ENCODE data around the gene BABAM2.

BABAM2 gene

DNA sequence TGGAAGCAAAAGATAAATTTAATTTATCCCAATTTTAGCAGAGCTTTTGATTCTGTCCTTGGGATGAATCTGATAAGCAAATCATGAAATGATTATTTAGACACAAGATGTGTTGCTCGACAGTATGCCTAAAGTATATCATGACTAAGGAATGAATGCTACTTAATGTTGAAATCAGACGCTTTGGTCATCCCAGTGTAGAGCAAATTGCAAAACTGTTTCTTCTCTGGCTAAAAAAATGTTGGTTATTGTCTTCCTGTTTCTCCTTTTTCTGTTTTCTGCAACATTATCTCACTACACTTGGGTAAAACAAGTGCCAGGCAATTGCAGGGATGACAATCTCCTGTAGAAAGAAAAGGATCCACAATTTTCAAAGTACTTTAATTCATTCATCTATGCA is 66.4 kb downstream of the BABAM2 start:
- no peak overlapping the region for H3K9ac ChIP-seq (ENCODE audit: low read depth, low read length)
- H4K20me1 ChIP-seq (ENCODE audit: insufficient read depth, low read length), result no peaks in the 10 kb centered on the region
- no peak overlapping the region for H3K4me3 ChIP-seq (ENCODE audit: low read depth in 1 of 2, low read length in 2 of 2)
- H2AFZ ChIP-seq (ENCODE audit: low read depth, low read length), result no peak overlapping the region
- no peaks in the 10 kb centered on the region for H3K36me3 ChIP-seq (ENCODE audit: insufficient read depth, low read length)
- H3K4me1 ChIP-seq (ENCODE audit: insufficient read depth, low read length), result peaks cover 93% of the 10 kb centered on the region
- DNase-seq (no peak), ATAC-seq (ENCODE audit: insufficient read depth, low read depth) (no peak)
- H3K27me3 ChIP-seq (ENCODE audit: insufficient read depth, low read length, poor library complexity), result no peaks in the 10 kb centered on the region
- H3K4me2 ChIP-seq (ENCODE audit: insufficient read depth, low read length), result no peak overlapping the region
- peaks cover 65% of the 10 kb centered on the region for H3K79me2 ChIP-seq (ENCODE audit: insufficient read depth, low read length)
- H3K27ac ChIP-seq (ENCODE audit: low read length), result peak overlapping the region; percentile 38; the same call in 1 of the 2 replicates
- no peaks in the 10 kb centered on the region for H3K9me3 ChIP-seq (ENCODE audit: insufficient read depth, low read length, severe bottlenecking)
- TF ChIP-seq, protein P1, sequence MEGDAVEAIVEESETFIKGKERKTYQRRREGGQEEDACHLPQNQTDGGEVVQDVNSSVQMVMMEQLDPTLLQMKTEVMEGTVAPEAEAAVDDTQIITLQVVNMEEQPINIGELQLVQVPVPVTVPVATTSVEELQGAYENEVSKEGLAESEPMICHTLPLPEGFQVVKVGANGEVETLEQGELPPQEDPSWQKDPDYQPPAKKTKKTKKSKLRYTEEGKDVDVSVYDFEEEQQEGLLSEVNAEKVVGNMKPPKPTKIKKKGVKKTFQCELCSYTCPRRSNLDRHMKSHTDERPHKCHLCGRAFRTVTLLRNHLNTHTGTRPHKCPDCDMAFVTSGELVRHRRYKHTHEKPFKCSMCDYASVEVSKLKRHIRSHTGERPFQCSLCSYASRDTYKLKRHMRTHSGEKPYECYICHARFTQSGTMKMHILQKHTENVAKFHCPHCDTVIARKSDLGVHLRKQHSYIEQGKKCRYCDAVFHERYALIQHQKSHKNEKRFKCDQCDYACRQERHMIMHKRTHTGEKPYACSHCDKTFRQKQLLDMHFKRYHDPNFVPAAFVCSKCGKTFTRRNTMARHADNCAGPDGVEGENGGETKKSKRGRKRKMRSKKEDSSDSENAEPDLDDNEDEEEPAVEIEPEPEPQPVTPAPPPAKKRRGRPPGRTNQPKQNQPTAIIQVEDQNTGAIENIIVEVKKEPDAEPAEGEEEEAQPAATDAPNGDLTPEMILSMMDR (IDR thresholded peaks at IDR 0.05; ENCODE audit: borderline replicate concordance, extremely low read depth, low read length, poor library complexity, severe bottlenecking), result no peak
- TF ChIP-seq EZH2 (IDR thresholded peaks at IDR 0.05; ENCODE audit: borderline replicate concordance, low read depth, low read length, severe bottlenecking), result no peak

DNA sequence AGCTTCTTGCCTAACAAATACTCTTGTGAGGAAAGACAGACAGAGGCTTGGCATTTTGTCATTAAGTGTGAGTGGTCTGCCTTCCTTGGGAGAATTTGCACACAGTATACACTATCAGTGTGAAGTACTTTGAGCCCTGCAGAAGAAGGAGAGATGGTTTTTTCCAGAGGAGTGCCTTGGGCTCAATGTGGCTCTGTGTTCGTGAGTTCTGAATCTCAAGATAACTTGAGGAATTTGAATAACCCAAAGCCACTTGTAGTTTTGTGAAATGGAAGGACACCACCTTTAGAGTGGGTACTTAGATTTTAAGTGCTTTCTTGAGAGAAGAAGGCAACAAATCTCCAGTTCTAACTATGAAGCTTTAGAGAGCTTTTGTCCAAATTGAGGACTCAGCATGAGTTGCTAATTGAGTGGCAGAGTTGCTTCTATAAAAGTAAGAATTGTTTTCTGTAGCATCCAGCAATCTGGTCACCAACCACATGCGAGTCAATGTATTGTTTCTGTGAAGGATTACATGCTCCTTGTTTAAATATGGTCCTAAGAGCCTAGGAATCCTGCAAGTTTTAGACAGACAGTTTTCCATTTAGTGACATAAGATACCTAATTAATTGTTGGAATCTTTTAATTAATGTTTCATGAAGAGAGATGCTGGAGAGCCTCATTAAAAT is 68.3 kb downstream of the BABAM2 start:
- DNase-seq (no peak), ATAC-seq (ENCODE audit: insufficient read depth, low read depth) (no peak)
- no peaks in the 10 kb centered on the region for H3K27me3 ChIP-seq (ENCODE audit: insufficient read depth, low read length, poor library complexity)
- H4K20me1 ChIP-seq (ENCODE audit: insufficient read depth, low read length), result no peaks in the 10 kb centered on the region
- H3K36me3 ChIP-seq (ENCODE audit: insufficient read depth, low read length), result no peaks in the 10 kb centered on the region
- H3K4me3 ChIP-seq (ENCODE audit: low read depth in 1 of 2, low read length in 2 of 2), result no peak overlapping the region
- peaks cover 62% of the 10 kb centered on the region for H3K79me2 ChIP-seq (ENCODE audit: insufficient read depth, low read length)
- peak overlapping the region; percentile 62; the same call in 1 of the 2 replicates for H3K4me2 ChIP-seq (ENCODE audit: insufficient read depth, low read length)
- TF ChIP-seq, protein P1 (IDR thresholded peaks at IDR 0.05; ENCODE audit: borderline replicate concordance, extremely low read depth, low read length, poor library complexity, severe bottlenecking), result no peak
- TF ChIP-seq EZH2 (IDR thresholded peaks at IDR 0.05; ENCODE audit: borderline replicate concordance, low read depth, low read length, severe bottlenecking), result no peak
- peaks cover 84% of the 10 kb centered on the region for H3K4me1 ChIP-seq (ENCODE audit: insufficient read depth, low read length)
- H3K9ac ChIP-seq (ENCODE audit: low read depth, low read length), result peak overlapping the region; percentile 49
- H3K27ac ChIP-seq (ENCODE audit: low read length), result peak overlapping the region; percentile 73
- no peaks in the 10 kb centered on the region for H3K9me3 ChIP-seq (ENCODE audit: insufficient read depth, low read length, severe bottlenecking)
- H2AFZ ChIP-seq (ENCODE audit: low read depth, low read length), result no peak overlapping the region

DNA sequence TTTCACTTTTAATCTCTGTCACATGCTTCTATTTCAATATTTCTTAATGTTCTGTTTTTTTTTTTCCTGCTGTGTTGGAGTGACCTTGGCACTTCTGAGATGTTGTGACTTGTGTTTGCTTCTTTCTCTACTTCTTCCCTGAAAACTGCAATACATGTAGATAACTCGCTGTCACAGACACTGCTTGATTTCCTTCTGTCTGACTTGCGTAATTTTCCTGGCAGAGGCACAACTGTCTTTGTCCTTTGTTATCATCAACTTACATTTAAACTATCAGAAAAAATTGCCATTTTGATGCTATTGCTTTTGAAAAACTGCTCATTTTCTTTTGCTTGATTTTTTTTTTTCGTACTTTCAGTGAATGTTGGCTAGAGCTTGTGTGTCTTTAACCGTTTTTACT is 69.0 kb downstream of the BABAM2 start:
- H3K4me2 ChIP-seq (ENCODE audit: insufficient read depth, low read length), result peak overlapping the region; percentile 62
- H3K79me2 ChIP-seq (ENCODE audit: insufficient read depth, low read length), result peaks cover 68% of the 10 kb centered on the region
- H3K9ac ChIP-seq (ENCODE audit: low read depth, low read length), result peak overlapping the region; percentile 49
- no peaks in the 10 kb centered on the region for H4K20me1 ChIP-seq (ENCODE audit: insufficient read depth, low read length)
- DNase-seq (no peak), ATAC-seq (ENCODE audit: insufficient read depth, low read depth) (no peak)
- 0 out of 2 replicates have a peak overlapping the region, but pooled peaks have one; percentile 0 for H2AFZ ChIP-seq (ENCODE audit: low read depth, low read length)
- no peaks in the 10 kb centered on the region for H3K27me3 ChIP-seq (ENCODE audit: insufficient read depth, low read length, poor library complexity)
- TF ChIP-seq EZH2 (IDR thresholded peaks at IDR 0.05; ENCODE audit: borderline replicate concordance, low read depth, low read length, severe bottlenecking), result no peak
- TF ChIP-seq, protein P1 (IDR thresholded peaks at IDR 0.05; ENCODE audit: borderline replicate concordance, extremely low read depth, low read length, poor library complexity, severe bottlenecking), result no peak
- no peaks in the 10 kb centered on the region for H3K9me3 ChIP-seq (ENCODE audit: insufficient read depth, low read length, severe bottlenecking)
- peak overlapping the region in 1 of 2 experiments; percentile 31; a peak in 1 of 4 replicates for H3K4me3 ChIP-seq (ENCODE audit: low read depth in 1 of 2, low read length in 2 of 2)
- H3K4me1 ChIP-seq (ENCODE audit: insufficient read depth, low read length), result peaks cover 84% of the 10 kb centered on the region
- no peaks in the 10 kb centered on the region for H3K36me3 ChIP-seq (ENCODE audit: insufficient read depth, low read length)
- peak overlapping the region; percentile 73 for H3K27ac ChIP-seq (ENCODE audit: low read length)

Data from DND-41 (cell line).